Measurements from ENCODE around the gene PFAS. TPM values are rescaled to one million over a fixed set of nuclear protein-coding genes. Genes with fewer than 3 reads are reported as not detected.

The PFAS gene
- total RNA-seq, 1 experiment from 2014 or later, result 246 TPM

DNA sequence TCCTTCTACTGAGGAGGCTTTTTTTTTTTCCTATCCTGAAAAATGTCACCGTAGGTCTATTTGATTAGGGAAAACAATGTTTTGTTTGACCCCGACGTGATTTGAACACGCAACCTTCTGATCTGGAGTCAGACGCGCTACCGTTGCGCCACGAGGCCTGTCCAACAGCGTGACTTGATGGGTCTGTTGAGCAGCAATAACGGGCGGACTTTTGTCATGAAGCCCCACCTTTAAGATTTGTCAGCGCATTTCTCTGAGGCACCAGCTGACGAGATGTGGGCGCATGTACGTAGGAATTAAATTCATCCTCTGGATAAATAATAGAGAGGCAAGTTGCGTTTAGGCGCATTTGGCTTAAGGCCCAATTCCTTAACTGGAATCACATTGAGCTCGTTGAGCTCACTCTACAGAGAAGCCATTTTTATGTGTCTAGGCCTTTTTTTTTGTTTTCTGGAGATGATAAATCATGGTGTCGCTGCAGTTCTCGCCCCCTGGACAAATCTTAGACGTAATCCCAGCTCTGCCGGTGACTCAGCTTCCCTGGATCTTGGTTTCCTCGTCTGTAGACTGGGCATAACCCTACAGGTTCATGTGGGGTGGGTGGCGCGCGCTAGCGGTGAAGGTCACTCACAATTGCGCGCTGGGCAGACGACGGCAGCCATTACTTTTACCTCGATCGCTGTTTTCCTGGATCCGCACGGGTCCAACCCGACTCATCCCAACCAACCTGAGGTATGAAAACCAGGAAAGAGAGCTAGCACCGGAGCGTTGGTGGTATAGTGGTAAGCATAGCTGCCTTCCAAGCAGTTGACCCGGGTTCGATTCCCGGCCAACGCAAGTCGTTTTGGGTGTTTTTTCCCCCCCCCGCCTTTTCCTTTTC lies 28.1 kb upstream of the PFAS start (continued):
- TF ChIP-seq TCF7 (CRISPR knock-in tag; IDR thresholded peaks at IDR 0.05; ENCODE audit: low read depth) (no peak), OVOL2 (CRISPR knock-in tag; IDR thresholded peaks at IDR 0.05; ENCODE audit: borderline replicate concordance) (no peak), E2F5 (CRISPR knock-in tag; IDR thresholded peaks at IDR 0.05) (no peak), HMGXB4 (CRISPR knock-in tag; IDR thresholded peaks at IDR 0.05) (peak; percentile 99), ZNF396 (CRISPR knock-in tag; IDR thresholded peaks at IDR 0.05; ENCODE audit: borderline replicate concordance) (no peak), ZSCAN18 (CRISPR knock-in tag; IDR thresholded peaks at IDR 0.05) (no peak), AR (CRISPR knock-in tag; IDR thresholded peaks at IDR 0.05) (no peak), CREM (CRISPR knock-in tag; IDR thresholded peaks at IDR 0.05) (no peak), MLX (CRISPR knock-in tag; IDR thresholded peaks at IDR 0.05) (no peak), ZNF263 (CRISPR knock-in tag; IDR thresholded peaks at IDR 0.05; ENCODE audit: low read depth) (no peak), NR3C1 (CRISPR knock-in tag; conservative IDR thresholded peaks at IDR 0.05; ENCODE audit: low read depth) (no peak), E2F1 (CRISPR knock-in tag; IDR thresholded peaks at IDR 0.05) (no peak), ZNF671 (CRISPR knock-in tag; IDR thresholded peaks at IDR 0.05) (no peak), ZNF423 (CRISPR knock-in tag; IDR thresholded peaks at IDR 0.05) (no peak), SP1 (CRISPR knock-in tag; conservative IDR thresholded peaks at IDR 0.05) (no peak; the same call in none of the 2 replicates), FOXP1 (CRISPR knock-in tag; IDR thresholded peaks at IDR 0.05; ENCODE audit: borderline replicate concordance) (no peak; the same call in 1 of the 2 replicates), IRF1 (CRISPR knock-in tag; IDR thresholded peaks at IDR 0.05) (no peak), ARID4B (CRISPR knock-in tag; IDR thresholded peaks at IDR 0.05; ENCODE audit: borderline replicate concordance) (peak; percentile 18; the same call in 1 of the 2 replicates)

Measured in WTC11 (cell line).